ENCODE data around the gene PTPRM. TPM values are rescaled to one million over a fixed set of nuclear protein-coding genes. Genes with fewer than 3 reads are reported as not detected.
A peak's percentile ranks its signal among the peaks of the same experiment; 100 is the strongest.

The PTPRM gene
- total and polyA plus RNA-seq, 2 of the 4 experiments (the other 2 are of a cell fraction) = 28.3 to 51.2 TPM

DNA sequence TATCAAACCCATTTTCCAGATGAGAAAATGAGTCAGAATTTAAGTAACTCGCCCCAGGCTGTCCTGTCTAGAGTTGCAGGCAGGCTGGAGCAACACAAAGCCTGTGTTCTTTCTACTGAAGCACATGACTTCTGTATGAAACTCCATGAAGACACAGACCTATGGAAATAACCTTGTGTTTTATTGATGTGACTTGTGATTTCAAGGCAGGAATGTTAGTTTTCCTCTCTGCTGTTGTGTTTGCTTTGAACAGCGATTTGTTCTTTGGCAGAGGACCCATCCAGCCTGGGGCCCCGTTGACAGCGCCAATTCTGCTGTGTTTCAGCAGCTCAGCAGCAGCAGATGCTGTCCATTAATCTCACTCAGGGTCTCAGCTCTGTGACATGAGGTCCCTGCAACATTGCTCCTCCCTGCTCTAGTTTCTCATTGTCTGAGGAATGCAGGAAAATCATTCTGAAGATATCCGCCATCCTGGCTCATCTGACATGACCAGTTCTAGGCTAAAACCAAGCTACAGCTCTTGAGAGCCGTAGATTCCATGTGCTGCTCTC is 697.8 kb downstream of the PTPRM start:
- H3K56ac ChIP-seq (ENCODE audit: extremely low read depth, insufficient read depth, low read length) = no peak overlapping the region
- H3K9me3 ChIP-seq (ENCODE audit: control insufficient read depth, insufficient read depth, low read length) = no peaks in the 10 kb centered on the region
- no peak overlapping the region for H3K4me2 ChIP-seq (ENCODE audit: low read depth, low read length)
- BruUV-seq (replicated peaks) = no TSS peak
- H3K23ac ChIP-seq (ENCODE audit: low read depth, low read length) = no peak overlapping the region
- H3K4me3 ChIP-seq (ENCODE audit: insufficient read depth, low read depth, low read length) = no peak overlapping the region
- H3K79me1 ChIP-seq (ENCODE audit: low read depth in 1 of 2, low read length in 2 of 2) = no peaks in the 10 kb centered on the region
- DNase-seq (peak; percentile 7), ATAC-seq (ENCODE audit: low read depth) (no peak; the same call in 1 of the 2 replicates)
- H2BK20ac ChIP-seq (ENCODE audit: low read depth, low read length) = no peak overlapping the region
- H3K9ac ChIP-seq (ENCODE audit: low read depth, low read length) = no peak overlapping the region
- in situ Hi-C loops (cut with MboI; ENCODE audit: low sequenced_read_pairs) = no loop called here
- WGBS, 2 experiments (ENCODE audit: extremely low coverage in 2 of 2, insufficient read length in 1 of 2) = 10% methylated on average over 2 of the region's 6 CpGs; no CpG with 5 or more reads in 1 of the 2 experiments
- CTCF ChIA-PET = interaction anchor here (0.5 kb wide), 1 partner anchor 291 kb away, joined by 3 read pairs; no protein-coding TSS in a partner anchor
- 0 out of 2 replicates have a peak overlapping the region, but pooled peaks have one; percentile 14 for H3K14ac ChIP-seq (replicated peaks; ENCODE audit: low read depth, low read length)
- H3K27me3 ChIP-seq (ENCODE audit: control insufficient read depth, insufficient read depth, low read length) = no peaks in the 10 kb centered on the region
- no peak overlapping the region for H2BK120ac ChIP-seq (ENCODE audit: low read depth, low read length)
- H2AK5ac ChIP-seq (ENCODE audit: low read depth, low read length) = no peak overlapping the region
- H3K4me1 ChIP-seq (ENCODE audit: control insufficient read depth, insufficient read depth, low read length) = peaks cover 4% of the 10 kb centered on the region
- no peak overlapping the region for H2BK15ac ChIP-seq (ENCODE audit: low read depth, low read length)
- no peak overlapping the region for H4K91ac ChIP-seq (ENCODE audit: insufficient read depth, low read depth, low read length)
- no peaks in the 10 kb centered on the region for H4K20me1 ChIP-seq (ENCODE audit: insufficient read depth, low read length)
- intact Hi-C loops (cut with micrococcal nuclease) = no loop called here
- H4K8ac ChIP-seq (ENCODE audit: low read depth in 2 of 2, low read length in 2 of 2) = no peak overlapping the region
- H4K5ac ChIP-seq (ENCODE audit: low read depth, low read length) = no peak overlapping the region
- no peak overlapping the region for H3K27ac ChIP-seq (ENCODE audit: insufficient read depth, low read length)
- H3K4ac ChIP-seq (ENCODE audit: low read depth, low read length) = no peak overlapping the region
- no peak for TF ChIP-seq POLR2A (IDR thresholded peaks at IDR 0.05; ENCODE audit: low read depth, low read length)
- no peak for TF ChIP-seq FOS (IDR thresholded peaks at IDR 0.05; ENCODE audit: low read depth, low read length)
- no peak for TF ChIP-seq MAFK (IDR thresholded peaks at IDR 0.05; ENCODE audit: low read depth, low read length)
- TF ChIP-seq MXI1 (IDR thresholded peaks at IDR 0.05; ENCODE audit: borderline replicate concordance, low read depth, low read length) = no peak
- TF ChIP-seq RAD21 (IDR thresholded peaks at IDR 0.05; ENCODE audit: low read length) = no peak
- TF ChIP-seq, protein P1, sequence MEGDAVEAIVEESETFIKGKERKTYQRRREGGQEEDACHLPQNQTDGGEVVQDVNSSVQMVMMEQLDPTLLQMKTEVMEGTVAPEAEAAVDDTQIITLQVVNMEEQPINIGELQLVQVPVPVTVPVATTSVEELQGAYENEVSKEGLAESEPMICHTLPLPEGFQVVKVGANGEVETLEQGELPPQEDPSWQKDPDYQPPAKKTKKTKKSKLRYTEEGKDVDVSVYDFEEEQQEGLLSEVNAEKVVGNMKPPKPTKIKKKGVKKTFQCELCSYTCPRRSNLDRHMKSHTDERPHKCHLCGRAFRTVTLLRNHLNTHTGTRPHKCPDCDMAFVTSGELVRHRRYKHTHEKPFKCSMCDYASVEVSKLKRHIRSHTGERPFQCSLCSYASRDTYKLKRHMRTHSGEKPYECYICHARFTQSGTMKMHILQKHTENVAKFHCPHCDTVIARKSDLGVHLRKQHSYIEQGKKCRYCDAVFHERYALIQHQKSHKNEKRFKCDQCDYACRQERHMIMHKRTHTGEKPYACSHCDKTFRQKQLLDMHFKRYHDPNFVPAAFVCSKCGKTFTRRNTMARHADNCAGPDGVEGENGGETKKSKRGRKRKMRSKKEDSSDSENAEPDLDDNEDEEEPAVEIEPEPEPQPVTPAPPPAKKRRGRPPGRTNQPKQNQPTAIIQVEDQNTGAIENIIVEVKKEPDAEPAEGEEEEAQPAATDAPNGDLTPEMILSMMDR (conservative IDR thresholded peaks at IDR 0.05; ENCODE audit: low read depth, low read length) = no peak
- no peak for TF ChIP-seq SMC3 (IDR thresholded peaks at IDR 0.05; ENCODE audit: low read depth, low read length)
- no peak for TF ChIP-seq MAZ (IDR thresholded peaks at IDR 0.05; ENCODE audit: borderline replicate concordance, low read depth, low read length)
- TF ChIP-seq, protein P2, sequence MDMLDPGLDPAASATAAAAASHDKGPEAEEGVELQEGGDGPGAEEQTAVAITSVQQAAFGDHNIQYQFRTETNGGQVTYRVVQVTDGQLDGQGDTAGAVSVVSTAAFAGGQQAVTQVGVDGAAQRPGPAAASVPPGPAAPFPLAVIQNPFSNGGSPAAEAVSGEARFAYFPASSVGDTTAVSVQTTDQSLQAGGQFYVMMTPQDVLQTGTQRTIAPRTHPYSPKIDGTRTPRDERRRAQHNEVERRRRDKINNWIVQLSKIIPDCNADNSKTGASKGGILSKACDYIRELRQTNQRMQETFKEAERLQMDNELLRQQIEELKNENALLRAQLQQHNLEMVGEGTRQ (IDR thresholded peaks at IDR 0.05; ENCODE audit: low read depth, low read length) = no peak
- no peak for TF ChIP-seq RCOR1 (IDR thresholded peaks at IDR 0.05; ENCODE audit: insufficient replicate concordance, low read length)
- no peak for TF ChIP-seq NFE2L2 (IDR thresholded peaks at IDR 0.05; ENCODE audit: low read depth, low read length)
- no peak for TF ChIP-seq BHLHE40 (IDR thresholded peaks at IDR 0.05; ENCODE audit: low read depth, low read length)
- no peak for TF ChIP-seq CHD1 (IDR thresholded peaks at IDR 0.05; ENCODE audit: low read depth, low read length)
- TF ChIP-seq CEBPB (IDR thresholded peaks at IDR 0.05; ENCODE audit: low read depth, low read length) = no peak
- TF ChIP-seq, protein P3, sequence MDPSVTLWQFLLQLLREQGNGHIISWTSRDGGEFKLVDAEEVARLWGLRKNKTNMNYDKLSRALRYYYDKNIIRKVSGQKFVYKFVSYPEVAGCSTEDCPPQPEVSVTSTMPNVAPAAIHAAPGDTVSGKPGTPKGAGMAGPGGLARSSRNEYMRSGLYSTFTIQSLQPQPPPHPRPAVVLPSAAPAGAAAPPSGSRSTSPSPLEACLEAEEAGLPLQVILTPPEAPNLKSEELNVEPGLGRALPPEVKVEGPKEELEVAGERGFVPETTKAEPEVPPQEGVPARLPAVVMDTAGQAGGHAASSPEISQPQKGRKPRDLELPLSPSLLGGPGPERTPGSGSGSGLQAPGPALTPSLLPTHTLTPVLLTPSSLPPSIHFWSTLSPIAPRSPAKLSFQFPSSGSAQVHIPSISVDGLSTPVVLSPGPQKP (IDR thresholded peaks at IDR 0.05; ENCODE audit: borderline replicate concordance, low read depth, low read length) = no peak
- TF ChIP-seq RFX5 (IDR thresholded peaks at IDR 0.05; ENCODE audit: low read depth, low read length) = no peak
- dilution Hi-C loops (cut with HindIII; ENCODE audit: low sequenced_read_pairs, unreplicated experiment) = no loop called here
- H2BK5ac ChIP-seq (ENCODE audit: low read depth, low read length, poor library complexity, severe bottlenecking) = no peak overlapping the region
- H2AFZ ChIP-seq (replicated peaks; ENCODE audit: low read length, poor library complexity) = no peak overlapping the region
- H2AK9ac ChIP-seq (replicated peaks; ENCODE audit: low read depth, low read length, poor library complexity) = no peak overlapping the region
- H3K9me1 ChIP-seq (ENCODE audit: insufficient read depth, low read length) = no peaks in the 10 kb centered on the region; the same call in 1 of the 2 replicates
- POLR2A ChIA-PET (ENCODE audit: unreplicated experiment) = no interaction called here
- peaks cover 1% of the 10 kb centered on the region; the same call in 1 of the 2 replicates for H3K36me3 ChIP-seq (ENCODE audit: control insufficient read depth, insufficient read depth, low read length)
- no peak overlapping the region for H3K18ac ChIP-seq (ENCODE audit: low read depth, low read length)
